Measurements from ENCODE around the gene RGS3.

DNA sequence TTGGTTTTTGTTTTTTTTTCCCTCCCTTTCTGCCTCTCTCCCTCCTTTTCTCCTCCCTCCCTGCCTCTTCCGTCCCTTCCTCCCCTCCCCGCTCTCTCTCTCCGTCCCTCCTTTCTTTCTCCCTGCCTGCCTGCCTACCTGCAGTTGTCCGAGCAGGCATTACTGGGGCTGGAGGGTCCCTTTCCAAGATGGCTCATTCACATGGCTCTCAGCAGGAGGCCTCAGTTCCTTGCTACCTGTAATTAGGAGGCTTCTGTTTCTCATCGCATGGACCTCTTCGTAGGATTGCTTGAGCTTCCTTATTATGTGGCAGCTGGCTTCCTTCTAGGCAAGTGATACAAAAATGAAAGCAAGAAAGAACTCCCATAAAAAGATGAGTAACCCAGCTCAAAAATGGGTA lies 8.0 kb downstream of the RGS3 start:
- TF ChIP-seq POLR2A (IDR thresholded peaks at IDR 0.05; ENCODE audit: low read length) (no peak), GATA1 (IDR thresholded peaks at IDR 0.05; ENCODE audit: low read depth, low read length) (no peak)

Measured in erythroblast (primary cell).